ENCODE results near the gene KCNAB1. TPM values are rescaled to one million over a fixed set of nuclear protein-coding genes. Genes with fewer than 3 reads are reported as not detected.

The KCNAB1 gene
- total RNA-seq, 1 experiment from 2014 or later = 1.4 TPM

DNA sequence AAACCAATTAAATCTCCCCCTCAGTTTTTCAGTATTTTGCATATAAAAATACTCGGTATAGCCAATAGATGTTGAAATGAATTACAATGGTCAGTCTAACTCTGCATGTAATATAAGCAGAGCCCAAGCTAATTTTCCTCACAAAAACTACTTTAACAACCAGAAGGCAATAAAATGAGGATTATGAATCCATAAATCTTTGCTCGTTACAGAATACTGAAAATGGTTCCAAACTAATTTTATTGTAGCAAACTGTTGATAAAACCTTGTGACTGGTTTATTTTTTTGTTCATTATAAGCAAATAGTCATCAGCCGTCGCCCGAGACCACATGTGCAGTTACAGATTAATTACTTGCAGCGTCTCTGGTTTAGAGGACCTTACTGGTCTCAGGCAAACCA, 251.3 kb downstream of the KCNAB1 start:
- Histone ChIP-seq H4K20me1 (ENCODE audit: insufficient read depth) (no peaks in the 10 kb centered on the region), H3K27ac (no peak overlapping the region), H3F3A (ENCODE audit: insufficient read depth, low read depth) (no peaks in the 10 kb centered on the region), H3K36me3 (ENCODE audit: low read depth) (no peaks in the 10 kb centered on the region), H3K27me3 (ENCODE audit: insufficient read depth, low read depth) (no peaks in the 10 kb centered on the region), H3K9me3 (ENCODE audit: insufficient read depth, low read depth) (no peaks in the 10 kb centered on the region), H3K79me2 (ENCODE audit: low read depth) (no peaks in the 10 kb centered on the region), H3K4me1 (replicated peaks; ENCODE audit: insufficient read depth) (no peaks in the 10 kb centered on the region), H3K4me2 (no peak overlapping the region), H3K4me3 (no peak overlapping the region), H2AFZ (no peak overlapping the region), H3K9me2 (ENCODE audit: insufficient read depth) (no peaks in the 10 kb centered on the region)
- BruUV-seq (replicated peaks) = no TSS peak
- intact Hi-C loops (cut with micrococcal nuclease; ENCODE audit: unreplicated experiment) = no loop called here
- POLR2A ChIA-PET (ENCODE audit: unreplicated experiment) = no interaction called here
- no peak for TF ChIP-seq EZH2 (IDR thresholded peaks at IDR 0.05; ENCODE audit: low read depth)
- TF ChIP-seq, protein P1, sequence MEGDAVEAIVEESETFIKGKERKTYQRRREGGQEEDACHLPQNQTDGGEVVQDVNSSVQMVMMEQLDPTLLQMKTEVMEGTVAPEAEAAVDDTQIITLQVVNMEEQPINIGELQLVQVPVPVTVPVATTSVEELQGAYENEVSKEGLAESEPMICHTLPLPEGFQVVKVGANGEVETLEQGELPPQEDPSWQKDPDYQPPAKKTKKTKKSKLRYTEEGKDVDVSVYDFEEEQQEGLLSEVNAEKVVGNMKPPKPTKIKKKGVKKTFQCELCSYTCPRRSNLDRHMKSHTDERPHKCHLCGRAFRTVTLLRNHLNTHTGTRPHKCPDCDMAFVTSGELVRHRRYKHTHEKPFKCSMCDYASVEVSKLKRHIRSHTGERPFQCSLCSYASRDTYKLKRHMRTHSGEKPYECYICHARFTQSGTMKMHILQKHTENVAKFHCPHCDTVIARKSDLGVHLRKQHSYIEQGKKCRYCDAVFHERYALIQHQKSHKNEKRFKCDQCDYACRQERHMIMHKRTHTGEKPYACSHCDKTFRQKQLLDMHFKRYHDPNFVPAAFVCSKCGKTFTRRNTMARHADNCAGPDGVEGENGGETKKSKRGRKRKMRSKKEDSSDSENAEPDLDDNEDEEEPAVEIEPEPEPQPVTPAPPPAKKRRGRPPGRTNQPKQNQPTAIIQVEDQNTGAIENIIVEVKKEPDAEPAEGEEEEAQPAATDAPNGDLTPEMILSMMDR (conservative IDR thresholded peaks at IDR 0.05) = no peak
- CTCF ChIA-PET = no interaction called here
- DNase-seq = no peak

DNA sequence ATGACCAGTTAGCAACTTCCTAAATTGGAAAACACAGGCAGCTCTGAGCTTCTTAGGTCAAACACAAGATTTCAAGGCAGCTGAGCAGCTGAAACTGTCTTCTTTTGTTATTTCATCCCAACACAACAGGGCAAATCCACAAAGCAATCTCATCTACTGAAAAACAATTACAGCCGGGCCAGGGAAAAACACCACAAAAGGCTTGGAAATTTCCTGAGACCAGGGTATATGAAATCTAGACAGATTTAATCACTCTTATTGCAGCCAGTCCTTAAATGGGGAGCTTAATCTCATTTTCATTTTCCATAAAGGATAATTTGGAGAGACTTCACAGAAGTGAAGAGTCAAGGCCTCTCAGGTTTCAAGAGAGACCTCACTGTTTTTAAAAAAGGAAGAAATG, 252.7 kb downstream of the KCNAB1 start:
- H3K9me3 ChIP-seq (ENCODE audit: insufficient read depth, low read depth) = no peaks in the 10 kb centered on the region
- BruUV-seq (replicated peaks) = no TSS peak
- POLR2A ChIA-PET (ENCODE audit: unreplicated experiment) = no interaction called here

DNA sequence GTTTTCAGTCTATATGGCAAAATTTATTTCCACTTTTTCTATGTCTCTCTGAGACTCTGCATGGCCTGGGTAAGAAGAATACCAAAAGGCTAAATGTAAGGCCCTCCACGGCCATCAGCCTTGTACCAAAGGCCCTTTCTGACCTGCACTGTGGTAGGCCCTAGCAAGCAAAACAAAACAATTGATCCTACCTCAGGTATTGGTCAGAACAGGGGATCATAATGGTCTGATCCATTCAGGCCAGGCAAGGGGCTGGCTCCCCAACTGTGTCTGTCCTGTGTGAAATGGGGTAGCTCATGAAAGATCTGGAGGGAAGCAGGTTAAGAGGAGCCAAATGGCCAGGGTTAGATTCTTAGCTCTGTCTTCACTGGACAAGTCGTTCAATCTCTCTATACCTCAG, 253.3 kb downstream of the KCNAB1 start:
- H3K27ac ChIP-seq = no peak overlapping the region
- intact Hi-C loops (cut with micrococcal nuclease; ENCODE audit: unreplicated experiment) = no loop called here
- CTCF ChIA-PET = no interaction called here
- H3K79me2 ChIP-seq (ENCODE audit: low read depth) = no peaks in the 10 kb centered on the region
- DNase-seq = no peak
- no peak overlapping the region for H2AFZ ChIP-seq
- H3F3A ChIP-seq (ENCODE audit: insufficient read depth, low read depth) = no peaks in the 10 kb centered on the region
- H3K4me2 ChIP-seq = no peak overlapping the region
- H3K4me3 ChIP-seq = no peak overlapping the region
- no peaks in the 10 kb centered on the region for H3K27me3 ChIP-seq (ENCODE audit: insufficient read depth, low read depth)
- POLR2A ChIA-PET (ENCODE audit: unreplicated experiment) = no interaction called here
- H3K9me2 ChIP-seq (ENCODE audit: insufficient read depth) = no peaks in the 10 kb centered on the region
- no TSS peak for BruUV-seq (replicated peaks)
- no peaks in the 10 kb centered on the region for H3K9me3 ChIP-seq (ENCODE audit: insufficient read depth, low read depth)
- TF ChIP-seq EZH2 (IDR thresholded peaks at IDR 0.05; ENCODE audit: low read depth) = no peak
- TF ChIP-seq, protein P1 (conservative IDR thresholded peaks at IDR 0.05) = no peak
- H3K36me3 ChIP-seq (ENCODE audit: low read depth) = no peaks in the 10 kb centered on the region
- no peaks in the 10 kb centered on the region for H4K20me1 ChIP-seq (ENCODE audit: insufficient read depth)
- H3K4me1 ChIP-seq (replicated peaks; ENCODE audit: insufficient read depth) = no peaks in the 10 kb centered on the region

More for the DNA sequence above, 252.7 kb downstream of the KCNAB1 start:
- Histone ChIP-seq H3K79me2 (ENCODE audit: low read depth) (no peaks in the 10 kb centered on the region), H3K4me1 (replicated peaks; ENCODE audit: insufficient read depth) (no peaks in the 10 kb centered on the region), H3K4me2 (no peak overlapping the region), H3K4me3 (no peak overlapping the region), H3K27ac (no peak overlapping the region), H2AFZ (no peak overlapping the region), H3F3A (ENCODE audit: insufficient read depth, low read depth) (no peaks in the 10 kb centered on the region), H3K9me2 (ENCODE audit: insufficient read depth) (no peaks in the 10 kb centered on the region), H4K20me1 (ENCODE audit: insufficient read depth) (no peaks in the 10 kb centered on the region), H3K27me3 (ENCODE audit: insufficient read depth, low read depth) (no peaks in the 10 kb centered on the region), H3K36me3 (ENCODE audit: low read depth) (no peaks in the 10 kb centered on the region)
- CTCF ChIA-PET = no interaction called here
- intact Hi-C loops (cut with micrococcal nuclease; ENCODE audit: unreplicated experiment) = no loop called here
- TF ChIP-seq, protein P1 (conservative IDR thresholded peaks at IDR 0.05) = no peak
- TF ChIP-seq EZH2 (IDR thresholded peaks at IDR 0.05; ENCODE audit: low read depth) = no peak
- no peak for DNase-seq

Data from PC-9 (cell line).